ENCODE measurements around the gene BABAM2.

BABAM2 gene

DNA sequence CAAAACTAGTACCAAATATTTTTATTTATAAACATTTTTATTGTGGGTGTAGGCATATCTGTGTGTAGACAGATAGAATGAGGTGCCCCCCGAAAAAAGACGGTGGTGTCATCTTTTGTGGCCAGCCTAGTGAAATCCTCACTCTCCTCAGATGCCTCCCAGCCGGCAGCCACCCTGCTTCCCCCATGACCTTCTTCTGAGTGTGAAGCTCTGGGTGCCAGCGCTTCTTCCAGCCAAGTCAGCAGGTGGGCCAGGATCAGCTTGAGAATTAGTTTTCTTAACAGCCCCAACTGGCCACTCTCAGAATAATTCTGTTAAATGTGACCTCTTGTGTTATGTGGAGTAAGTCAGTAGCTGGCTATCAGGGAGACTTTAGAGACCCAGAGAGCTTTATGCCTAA lies 272.5 kb downstream of the BABAM2 start:
- DNase-seq (ENCODE audit: low read depth in 2 of 2), result no peak

DNA sequence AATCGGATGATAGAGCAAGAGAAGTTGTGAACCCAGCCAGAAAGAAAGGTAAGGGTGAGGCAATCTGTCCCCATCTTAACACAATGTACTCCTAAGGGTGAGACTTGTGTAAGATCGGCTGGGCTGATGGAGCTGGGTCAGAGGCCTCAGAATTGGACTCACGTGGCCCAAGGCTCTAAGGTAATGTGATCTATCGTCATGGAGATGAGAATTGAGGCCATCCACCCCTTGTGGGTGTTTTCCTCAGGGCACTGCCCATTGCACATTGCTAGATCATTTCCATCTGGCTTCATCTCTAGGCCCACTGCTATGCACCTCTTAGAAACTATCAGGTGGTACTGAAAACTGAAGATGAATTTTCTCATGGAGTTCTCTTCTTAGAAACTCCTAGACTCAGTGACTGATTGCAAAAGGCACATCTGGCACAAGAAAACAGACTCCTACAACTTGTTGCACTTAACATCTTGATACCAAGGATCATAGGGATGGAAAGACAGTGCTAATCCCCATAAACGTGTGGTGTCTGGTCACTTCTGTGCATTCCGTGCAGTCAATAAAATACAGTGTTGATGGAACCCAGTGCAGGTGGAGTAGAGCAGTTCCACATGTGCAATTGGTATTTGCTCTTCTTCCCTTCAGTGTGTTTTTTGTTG lies 273.2 kb downstream of the BABAM2 start:
- no peak for DNase-seq (ENCODE audit: low read depth in 2 of 2)

DNA sequence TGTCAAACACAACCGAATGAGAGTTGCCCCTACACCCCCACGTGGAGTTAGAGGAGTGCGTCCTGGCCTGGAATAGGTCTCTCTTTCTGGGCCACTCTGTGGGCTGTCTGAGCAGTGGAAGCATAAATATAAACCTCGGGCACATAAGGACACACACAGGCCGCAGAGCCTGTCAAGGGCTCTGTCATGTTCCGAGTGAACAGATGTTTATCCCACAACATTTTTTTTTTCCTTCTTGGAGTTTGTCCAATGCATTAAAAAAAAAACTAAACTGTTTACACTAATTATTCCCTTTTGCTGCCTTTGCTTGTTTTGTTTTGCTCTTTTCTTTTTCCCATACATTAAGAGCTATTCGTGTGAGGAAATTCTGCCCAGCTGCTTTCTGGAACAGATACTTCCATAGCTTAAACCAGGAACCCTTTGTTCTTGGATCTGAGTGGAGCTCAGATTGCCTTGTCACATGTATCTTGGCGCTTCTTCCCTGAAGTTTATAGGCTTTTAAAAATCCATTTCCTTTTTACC lies 273.8 kb downstream of the BABAM2 start:
- DNase-seq (ENCODE audit: low read depth in 2 of 2), result peak; percentile 61 to 63

DNA sequence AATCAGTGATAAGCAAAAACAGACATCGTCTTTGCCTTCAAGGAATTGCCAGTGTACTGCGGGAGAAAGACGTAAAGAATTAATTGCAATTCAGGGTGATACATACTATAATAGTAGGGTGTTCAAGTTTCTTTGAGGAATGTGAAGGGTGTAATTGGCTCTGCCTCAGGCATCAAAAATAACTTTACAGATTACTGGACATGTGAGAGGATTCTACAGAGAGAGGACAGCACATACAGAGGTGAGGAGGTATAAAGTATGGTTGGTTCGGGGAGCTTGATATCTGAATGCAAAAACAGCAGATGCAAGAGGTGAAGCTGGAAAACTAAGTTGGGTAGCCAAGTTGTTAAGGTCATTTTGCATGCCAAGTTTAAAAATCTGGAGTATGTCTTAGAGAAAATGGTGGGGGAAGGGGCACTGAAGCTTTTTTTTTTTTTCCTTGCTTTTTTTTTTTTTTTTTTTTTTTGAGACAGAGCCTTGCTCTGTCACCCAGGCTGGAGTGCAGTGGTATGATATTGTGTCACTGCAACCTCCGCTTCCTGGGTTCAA lies 274.6 kb downstream of the BABAM2 start:
- DNase-seq (ENCODE audit: low read depth in 2 of 2), result no peak

DNA sequence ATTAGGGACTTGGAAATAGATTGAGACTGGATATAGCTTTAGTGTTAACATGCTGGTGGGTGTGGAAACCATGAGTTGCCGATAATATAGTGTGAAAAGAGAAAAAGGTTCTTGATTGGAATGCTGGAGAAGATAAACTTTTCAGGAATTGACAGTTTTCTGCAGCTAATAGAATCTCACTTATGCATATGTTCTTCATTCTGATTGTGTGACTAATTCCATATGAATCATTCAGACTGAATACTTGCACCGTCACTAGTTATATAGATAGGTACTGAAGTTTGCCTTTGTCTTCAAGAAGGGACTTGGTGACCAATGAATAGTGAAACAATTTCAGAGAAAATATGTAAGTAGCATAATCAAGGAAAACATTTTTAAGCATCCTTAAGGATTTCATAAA lies 276.4 kb downstream of the BABAM2 start:
- DNase-seq (ENCODE audit: low read depth in 2 of 2), result peak; percentile 57 to 70

DNA sequence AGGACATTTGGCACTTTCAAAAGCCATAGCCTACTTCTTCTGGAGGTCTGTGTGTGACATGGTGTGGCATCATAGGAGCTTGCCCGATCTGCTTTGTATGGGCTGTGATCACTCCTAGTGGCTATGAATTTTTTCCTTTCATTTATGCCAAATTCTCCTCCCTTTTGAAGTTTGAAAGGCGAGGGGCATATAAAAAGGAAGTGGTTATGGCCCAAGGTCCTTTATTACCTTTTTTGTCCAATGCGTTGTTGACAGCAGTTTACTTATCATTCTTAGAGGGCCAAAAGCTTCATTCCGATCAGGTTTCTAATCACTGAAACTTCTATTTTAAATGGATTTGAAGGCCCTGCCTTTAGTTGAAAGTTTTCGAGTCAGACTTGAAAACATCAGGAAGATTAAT lies 277.8 kb downstream of the BABAM2 start:
- DNase-seq (ENCODE audit: low read depth in 2 of 2), result no peak

DNA sequence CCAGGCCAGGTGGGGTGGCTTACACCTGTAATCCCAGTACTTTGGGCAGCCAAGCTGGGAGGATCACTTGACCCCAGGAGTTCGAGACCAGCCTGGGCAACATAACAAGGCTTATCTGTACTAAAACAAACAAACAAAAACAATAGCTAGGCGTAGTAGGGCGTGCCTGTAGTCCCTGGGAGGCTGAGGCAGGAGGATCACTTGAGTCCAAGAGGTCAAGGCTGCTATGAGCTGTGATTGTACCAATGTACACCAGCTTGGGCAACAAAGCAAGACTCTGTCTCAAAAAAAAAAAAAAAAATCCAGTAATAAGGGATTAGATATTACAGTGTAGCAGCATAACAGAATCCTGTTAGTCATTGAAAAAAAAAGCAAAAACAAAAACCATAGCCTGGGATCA lies 279.0 kb downstream of the BABAM2 start:
- no peak for DNase-seq (ENCODE audit: low read depth in 2 of 2)

DNA sequence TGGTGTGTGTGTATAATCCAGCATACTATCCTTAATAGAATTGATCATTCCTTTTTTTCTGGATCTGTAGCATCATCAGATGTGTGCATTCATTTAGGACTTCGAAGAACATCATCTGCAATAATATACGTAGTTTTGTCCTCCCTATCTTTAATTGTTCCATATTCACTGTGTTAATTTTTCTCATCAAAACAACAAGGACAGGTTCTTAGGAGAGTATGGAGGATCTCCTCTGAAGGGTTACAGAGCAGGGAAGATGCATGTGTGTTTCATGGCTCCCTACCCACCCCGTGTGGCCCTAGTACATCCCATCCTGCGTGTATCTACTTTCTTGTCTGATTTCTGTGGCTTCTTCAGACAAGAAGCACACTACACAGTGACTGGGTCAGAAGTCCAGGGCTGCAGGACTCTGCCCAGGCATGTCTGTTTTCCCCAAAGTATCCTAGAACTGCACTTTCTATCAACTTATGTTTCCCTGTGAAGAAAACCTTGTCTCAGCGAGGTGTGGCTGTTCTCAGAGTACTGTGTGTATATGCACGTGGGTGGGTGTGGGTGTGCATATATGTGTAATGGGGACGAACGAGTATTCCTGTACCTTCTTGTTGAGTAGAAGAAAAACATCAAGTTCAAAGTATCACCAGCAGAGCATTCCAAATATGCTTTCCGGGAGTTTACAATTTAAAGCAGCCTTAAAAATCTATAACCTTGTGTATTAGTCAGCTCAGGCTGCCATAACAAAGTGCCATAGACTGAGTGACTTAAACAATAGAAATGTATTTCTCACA lies 281.8 kb downstream of the BABAM2 start:
- no peak for DNase-seq (ENCODE audit: low read depth in 2 of 2)

DNA sequence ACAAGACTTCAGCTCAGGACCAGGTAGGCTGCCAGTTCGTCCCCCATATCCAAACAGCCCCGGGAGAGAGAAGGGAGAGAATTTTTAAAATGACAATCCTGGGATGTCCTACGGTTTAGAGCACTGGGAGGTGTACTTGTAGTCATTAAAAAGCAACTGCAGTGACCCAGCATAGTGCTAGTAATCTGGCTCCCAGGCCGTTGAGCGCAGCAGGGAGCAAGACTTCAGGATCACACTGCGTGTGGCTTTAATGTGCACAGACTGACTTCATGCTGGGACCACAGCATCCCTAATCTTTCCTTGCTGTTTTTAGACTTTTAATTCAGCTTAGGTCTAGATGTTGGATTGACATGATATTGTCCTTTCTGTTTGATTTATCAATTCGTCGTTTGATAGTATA lies 282.8 kb downstream of the BABAM2 start:
- DNase-seq (ENCODE audit: low read depth in 2 of 2), result no peak

DNA sequence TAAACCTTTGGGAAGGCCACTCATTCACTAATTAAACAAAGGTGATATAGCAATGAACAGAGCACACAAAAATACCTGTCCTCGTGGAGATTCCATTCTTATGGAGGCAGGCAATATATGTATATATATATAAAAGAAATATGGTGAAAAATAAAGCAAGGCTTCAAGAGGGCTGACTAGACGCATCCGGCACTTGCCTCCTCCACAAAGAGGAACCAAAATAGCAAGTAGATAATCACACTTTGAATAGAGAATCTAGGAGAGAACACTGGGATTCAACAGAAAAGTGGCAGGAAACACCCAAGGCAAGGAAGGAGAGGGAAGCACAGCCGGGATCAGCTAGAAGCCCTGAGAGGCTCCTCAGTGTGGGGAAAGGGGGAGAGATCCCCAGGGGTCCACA lies 283.7 kb downstream of the BABAM2 start:
- DNase-seq (ENCODE audit: low read depth in 2 of 2), result no peak

DNA sequence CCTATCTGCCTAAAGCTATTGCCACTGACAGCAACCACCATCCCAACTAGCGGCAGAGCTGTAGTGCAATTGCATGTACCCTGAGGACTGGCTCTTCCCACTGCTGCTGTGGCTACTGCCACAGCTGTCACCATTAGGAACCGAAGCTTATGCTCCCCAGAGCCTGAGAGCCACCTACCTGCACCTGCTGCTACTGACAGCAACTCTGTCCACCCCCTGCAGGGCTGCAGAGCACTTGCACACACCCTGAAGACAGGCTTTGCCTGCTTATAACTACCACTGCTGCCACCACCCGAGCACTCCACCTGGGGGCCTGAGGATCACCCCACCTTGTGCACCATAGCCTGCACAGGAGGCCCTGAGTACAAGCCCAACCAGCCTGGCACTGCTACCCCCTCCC lies 284.5 kb downstream of the BABAM2 start:
- no peak for DNase-seq (ENCODE audit: low read depth in 2 of 2)

DNA sequence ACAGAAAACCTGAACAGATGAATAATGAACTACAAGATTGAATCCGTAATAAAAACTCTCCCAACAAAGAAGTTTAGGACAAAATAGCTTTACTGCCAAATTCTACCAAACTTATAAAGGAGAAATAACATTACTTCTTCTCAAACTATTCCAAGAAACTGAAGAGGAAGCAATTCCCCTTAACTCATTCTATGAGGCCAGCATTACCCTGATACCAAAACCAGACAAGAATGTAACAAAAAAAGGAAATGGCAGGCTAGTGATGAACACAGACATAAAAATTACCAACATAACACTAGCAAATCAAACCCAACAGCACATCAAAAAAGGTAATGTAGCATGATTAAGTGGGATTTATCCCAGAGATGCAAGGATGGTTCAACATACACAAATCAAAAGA lies 288.4 kb downstream of the BABAM2 start:
- no peak for DNase-seq (ENCODE audit: low read depth in 2 of 2)

DNA sequence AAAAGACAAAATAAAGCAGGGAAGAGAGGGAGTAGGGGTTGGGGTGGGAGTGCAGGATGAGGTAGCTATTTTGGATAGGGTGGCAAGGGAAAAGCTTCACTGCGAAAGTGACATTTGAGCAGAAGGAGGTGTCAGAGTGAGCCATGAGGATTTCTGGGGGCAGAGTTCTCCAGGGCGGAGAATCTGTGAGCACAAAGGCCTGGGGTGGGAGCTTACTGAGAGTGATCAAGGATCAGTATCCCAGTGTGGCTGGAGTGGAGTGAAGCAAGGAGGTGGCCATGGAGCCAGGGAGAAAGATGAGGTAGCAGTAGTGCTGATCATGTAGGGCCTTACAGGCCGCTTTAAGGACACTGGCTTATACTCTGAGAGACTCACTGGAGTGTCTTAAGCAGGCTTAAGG lies 291.3 kb downstream of the BABAM2 start:
- no peak for DNase-seq (ENCODE audit: low read depth in 2 of 2)

DNA sequence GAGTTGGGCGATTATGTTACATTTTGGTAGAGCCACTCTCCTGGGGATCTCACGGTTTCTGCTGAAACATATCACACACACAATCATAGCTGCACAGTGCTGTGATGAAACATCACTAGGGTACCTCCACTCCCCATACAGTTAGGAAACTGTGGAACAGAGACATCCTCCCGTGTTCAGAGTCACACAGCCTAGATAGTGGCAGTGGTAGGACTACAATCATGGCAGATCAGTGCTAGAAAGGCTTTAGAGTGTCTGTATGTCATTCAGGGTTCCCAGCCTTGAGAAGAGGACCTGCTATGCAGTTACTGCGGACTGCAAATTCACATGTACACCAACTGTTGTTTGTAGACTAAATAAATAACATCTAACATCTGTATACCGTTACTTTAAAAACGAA lies 291.8 kb downstream of the BABAM2 start:
- no peak for DNase-seq (ENCODE audit: low read depth in 2 of 2)

DNA sequence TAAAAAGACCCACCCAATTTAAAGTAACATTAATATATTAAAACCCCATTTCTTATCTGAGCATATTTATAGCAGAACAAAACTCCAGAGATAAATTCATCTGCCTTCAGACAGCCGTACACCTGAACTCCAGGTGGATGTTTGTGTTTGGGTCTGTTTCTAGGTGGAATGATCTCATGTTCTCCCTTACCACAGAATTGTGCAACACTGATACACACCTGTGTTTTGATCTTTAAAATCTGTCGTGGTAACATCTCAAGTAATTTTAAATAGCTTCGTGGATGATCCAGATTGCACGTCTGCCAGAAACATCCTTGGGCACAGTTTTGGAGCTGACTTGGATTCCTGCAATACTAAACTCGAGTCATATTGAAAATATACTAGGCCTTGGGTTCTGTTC lies 294.6 kb downstream of the BABAM2 start:
- DNase-seq (ENCODE audit: low read depth in 2 of 2), result no peak

DNA sequence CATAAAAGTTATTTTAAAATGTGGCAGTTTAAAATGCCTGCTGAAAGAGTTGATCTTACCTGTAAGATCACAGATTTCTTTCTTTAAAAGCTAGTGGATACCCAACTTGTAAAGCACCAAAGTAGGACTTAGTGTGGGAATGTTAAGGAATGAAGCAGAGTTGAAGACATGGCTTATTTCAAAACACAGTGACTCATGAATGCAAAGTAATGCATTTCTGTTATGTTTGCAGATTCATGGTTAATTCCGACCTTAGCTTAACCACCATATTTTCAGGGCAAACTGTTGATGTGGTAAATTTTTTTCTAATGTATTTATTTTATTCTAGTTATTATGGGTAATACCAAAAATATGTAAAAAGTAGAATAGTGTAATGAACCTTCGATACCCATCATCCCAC lies 295.4 kb downstream of the BABAM2 start:
- DNase-seq (ENCODE audit: low read depth in 2 of 2), result peak; percentile 68 to 72

DNA sequence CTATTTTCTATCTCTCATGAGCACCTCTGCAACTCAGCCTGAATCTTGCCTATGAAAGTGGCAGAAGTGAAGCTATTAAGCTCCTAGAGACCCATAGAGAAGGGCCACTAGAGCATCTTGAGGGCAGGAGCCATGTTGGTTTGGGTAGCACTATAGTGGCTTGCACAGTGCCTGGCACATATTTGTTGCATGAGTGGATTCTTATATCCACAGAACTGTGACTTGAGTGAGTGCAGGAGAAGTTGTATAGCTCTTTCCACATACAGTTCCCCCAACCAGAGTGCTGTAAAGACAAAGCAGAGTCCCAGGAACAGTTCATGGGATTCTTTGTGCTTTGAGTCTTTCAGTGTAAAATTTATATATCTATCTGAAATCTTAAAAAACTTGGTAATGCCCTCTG lies 296.7 kb downstream of the BABAM2 start:
- DNase-seq (ENCODE audit: low read depth in 2 of 2), result no peak

DNA sequence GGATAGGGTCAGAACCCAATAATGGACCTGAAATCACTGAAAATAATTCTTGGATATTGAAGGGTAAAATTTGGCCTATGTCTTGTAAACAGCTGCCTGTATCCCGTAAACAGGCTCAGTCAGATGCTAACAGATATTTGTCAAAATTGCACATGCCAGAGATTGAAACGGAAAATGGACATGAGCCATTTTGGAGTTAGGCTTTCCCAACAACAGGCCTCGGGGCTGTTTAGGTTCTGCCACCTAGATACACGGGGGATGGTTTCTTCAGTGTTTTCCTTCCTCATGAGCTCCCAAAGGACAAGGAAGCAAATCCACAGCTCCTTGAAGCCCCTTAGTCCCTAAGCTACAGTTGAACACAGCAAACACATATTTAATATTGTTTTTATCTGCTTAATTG lies 297.9 kb downstream of the BABAM2 start:
- DNase-seq (ENCODE audit: low read depth in 2 of 2), result no peak

DNA sequence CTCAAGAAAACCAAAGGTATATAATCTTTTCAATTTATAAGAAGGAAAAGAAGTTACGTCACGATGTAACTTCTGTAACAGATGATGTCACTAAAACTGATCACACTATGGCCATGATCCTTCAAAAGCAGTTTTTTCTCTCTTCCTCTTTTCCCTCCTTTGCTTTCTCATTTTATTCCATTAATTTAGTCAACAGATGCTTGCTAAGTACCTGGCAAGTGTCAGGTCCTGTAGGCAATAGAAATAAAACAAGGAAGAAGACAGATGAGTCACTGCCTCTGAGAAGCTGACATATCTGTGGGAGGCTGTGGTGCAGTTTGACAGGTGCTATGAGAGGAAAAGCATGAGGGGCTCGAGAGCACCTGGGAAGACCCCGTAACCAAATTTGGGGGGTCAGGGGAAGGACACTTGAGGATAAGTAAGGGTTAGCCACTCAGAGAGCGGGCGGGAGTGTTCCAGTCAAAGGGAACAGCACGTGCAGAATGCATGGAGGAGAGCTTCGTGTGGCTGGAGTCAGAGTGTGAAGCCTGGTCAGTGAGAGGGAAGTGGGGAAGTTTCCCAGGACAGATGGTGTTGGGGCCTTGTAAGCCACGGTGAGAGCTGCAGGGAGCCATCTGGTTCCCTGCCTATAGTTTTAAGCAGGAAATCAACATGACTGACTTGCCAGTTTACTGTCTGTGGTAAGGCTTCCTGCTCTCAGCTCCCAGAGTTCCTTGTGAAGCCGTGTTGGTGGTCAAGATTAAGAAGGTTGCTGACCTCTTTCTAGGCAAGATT lies 303.3 kb downstream of the BABAM2 start:
- no peak for DNase-seq (ENCODE audit: low read depth in 2 of 2)

DNA sequence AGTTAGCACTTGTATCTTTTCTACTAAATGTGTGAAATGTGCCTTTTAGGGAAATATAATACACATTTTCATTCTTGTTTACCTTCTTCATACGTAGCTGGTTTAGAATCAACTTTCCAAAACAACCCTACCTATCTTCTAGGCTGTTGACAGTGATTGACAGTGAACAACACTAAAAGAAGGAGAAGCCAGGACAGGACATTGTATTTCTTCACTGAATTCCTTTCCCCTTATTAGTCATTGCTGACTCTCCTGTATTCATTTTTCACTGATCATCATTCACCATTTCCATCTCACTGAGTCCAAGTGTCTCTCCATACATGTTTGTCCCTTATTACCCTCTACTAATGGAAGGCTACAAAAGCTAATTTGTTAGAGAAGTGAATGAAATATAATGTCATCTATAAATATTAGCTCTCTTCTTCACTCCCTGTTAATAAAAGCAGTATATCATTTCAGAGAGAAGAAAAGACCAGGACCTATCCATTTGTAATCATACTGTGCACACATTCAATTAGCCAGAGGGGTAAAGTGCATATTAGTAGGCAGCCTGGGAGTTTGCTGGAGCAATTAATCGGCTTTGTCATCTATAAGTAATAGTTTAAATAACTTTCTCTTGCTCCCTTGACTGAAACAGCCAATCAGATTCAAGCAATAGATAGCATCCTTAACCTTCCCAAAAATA lies 309.6 kb downstream of the BABAM2 start:
- no peak for DNase-seq (ENCODE audit: low read depth in 2 of 2)

DNA sequence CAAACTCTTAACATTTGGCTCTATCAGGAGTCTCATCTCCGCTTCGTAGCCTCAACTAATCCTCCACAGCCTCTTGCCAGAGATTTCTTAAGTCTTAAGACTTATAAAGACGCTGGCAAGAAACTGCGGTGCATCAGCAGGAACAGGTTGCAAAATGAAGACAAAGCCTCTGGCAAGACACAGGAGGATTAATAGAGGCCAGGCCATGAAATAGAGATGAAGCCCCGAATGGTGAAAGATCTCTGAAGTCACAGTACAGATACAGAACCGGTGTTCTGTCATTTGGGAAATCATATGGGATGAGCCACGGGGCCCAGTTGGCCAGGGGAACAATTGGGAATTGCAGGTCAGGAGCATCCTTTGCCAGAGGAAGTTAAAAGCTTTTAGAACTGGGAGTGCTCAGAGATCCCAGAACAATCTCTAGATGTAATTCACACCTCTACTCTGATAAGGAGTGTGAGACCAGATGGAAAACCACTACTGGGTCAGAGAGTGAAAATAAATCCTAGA lies 311.2 kb downstream of the BABAM2 start:
- no peak for DNase-seq (ENCODE audit: low read depth in 2 of 2)

DNA sequence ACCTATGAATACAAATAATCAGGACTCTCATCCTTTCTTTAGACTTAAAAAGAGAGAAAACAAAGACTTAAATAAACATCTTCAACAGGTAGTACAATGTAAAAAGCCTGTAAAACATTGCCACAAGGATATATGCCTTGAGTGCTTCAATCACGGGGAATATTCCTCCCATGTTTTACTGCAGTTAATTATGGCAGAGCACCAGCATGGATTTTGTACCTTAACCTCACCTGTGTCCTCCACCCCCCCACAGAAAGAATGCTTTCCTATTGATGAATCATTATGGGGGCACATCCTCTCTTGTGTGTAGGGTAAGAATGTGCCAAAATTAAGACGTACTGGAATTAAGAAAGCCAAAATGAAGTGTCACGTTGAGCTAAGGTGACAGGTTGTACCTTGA lies 312.2 kb downstream of the BABAM2 start:
- no peak for DNase-seq (ENCODE audit: low read depth in 2 of 2)
